GM23338 (cell line): ENCODE data around the gene SSNA1. TPM values are rescaled to one million over a fixed set of nuclear protein-coding genes. Genes with fewer than 3 reads are reported as not detected.

Experiments used
- ATAC-seq: fragments of 200-7000 bp; cut with Tn5 transposase; 3 replicates; pipeline ENCODE4 v1.9.1; 2020
- DNase-seq: peaks from one replicate; pipeline ENCODE4 v3.0.0-alpha.2; 2015; ENCODE audit warnings: low spot score
- H2AFZ ChIP-seq: fragments of 200-600 bp; sonication (generic); 2 replicates; pipeline ENCODE4 v1.8.0; 2016; ENCODE audit warnings: antibody characterized with exemption, mild to moderate bottlenecking, moderate library complexity
- H3F3A ChIP-seq: fragments of 200-600 bp; sonication (generic); replicated peaks from 2 replicates; pipeline ENCODE4 v1.8.0; 2017; ENCODE audit warnings: antibody characterized with exemption, mixed run types, low read depth
- H3K27ac ChIP-seq: fragments of 200-600 bp; sonication (generic); 2 replicates; pipeline ENCODE4 v1.6.1; 2016; ENCODE audit warnings: low read depth
- H3K27me3 ChIP-seq: fragments of 200-600 bp; sonication (generic); 2 replicates; pipeline ENCODE4 v1.8.0; 2016; ENCODE audit warnings: mild to moderate bottlenecking, mixed run types, moderate library complexity; ENCODE audit not compliant: insufficient read depth
- H3K36me3 ChIP-seq: fragments of 200-600 bp; sonication (generic); 2 replicates; pipeline ENCODE4 v1.8.0; 2016; ENCODE audit warnings: mild to moderate bottlenecking; ENCODE audit not compliant: insufficient read depth
- H3K4me1 ChIP-seq: fragments of 200-600 bp; sonication (generic); 2 replicates; pipeline ENCODE4 v1.8.0; 2016; ENCODE audit warnings: mild to moderate bottlenecking, moderate library complexity; ENCODE audit not compliant: insufficient read depth
- H3K4me2 ChIP-seq: fragments of 200-600 bp; sonication (generic); 2 replicates; pipeline ENCODE4 v1.7.1; 2017; ENCODE audit warnings: mixed run types
- H3K4me3 ChIP-seq: fragments of 200-600 bp; sonication (generic); 2 replicates; pipeline ENCODE4 v1.6.1; 2016; ENCODE audit warnings: mixed run types
- H3K79me2 ChIP-seq: fragments of 200-600 bp; sonication (generic); replicated peaks from 2 replicates; pipeline ENCODE4 v1.8.0; 2017; ENCODE audit warnings: mild to moderate bottlenecking; ENCODE audit not compliant: insufficient read depth
- H3K9me2 ChIP-seq: fragments of 200-600 bp; sonication (generic); 2 replicates; pipeline ENCODE4 v1.8.0; 2017; ENCODE audit not compliant: insufficient read depth
- H4K20me1 ChIP-seq: fragments of 200-600 bp; sonication (generic); replicated peaks from 2 replicates; pipeline ENCODE4 v1.8.0; 2017; ENCODE audit warnings: mild to moderate bottlenecking; ENCODE audit not compliant: insufficient read depth
- H3K27ac Mint-ChIP-seq: 2 replicates; pipeline ENCODE4 v1.8.0; 2020; ENCODE audit warnings: inconsistent platforms, mild to moderate bottlenecking, moderate library complexity, mixed read lengths
- H3K27me3 Mint-ChIP-seq: 3 replicates; pipeline ENCODE4 v1.8.0; 2022; ENCODE audit warnings: low read depth, mild to moderate bottlenecking, moderate library complexity, mixed read lengths, inconsistent platforms; ENCODE audit not compliant: insufficient read depth, poor library complexity
- H3K36me3 Mint-ChIP-seq: 3 replicates; pipeline ENCODE4 v1.8.0; 2021; ENCODE audit warnings: low read depth, mild to moderate bottlenecking, inconsistent platforms, moderate library complexity, mixed read lengths
- H3K4me1 Mint-ChIP-seq: 3 replicates; pipeline ENCODE4 v1.8.0; 2020; ENCODE audit warnings: mild to moderate bottlenecking, inconsistent platforms, mixed read lengths
- H3K4me3 Mint-ChIP-seq: 3 replicates; pipeline ENCODE4 v1.8.0; 2021; ENCODE audit warnings: moderate library complexity, mild to moderate bottlenecking, inconsistent platforms, mixed read lengths
- H3K9me3 Mint-ChIP-seq: 3 replicates; pipeline ENCODE4 v1.8.0; 2020; ENCODE audit warnings: moderate library complexity, mild to moderate bottlenecking, inconsistent platforms, mixed read lengths
- CREB1 ChIP-seq: fragments of 250-450 bp; sonication (Bioruptor Pico); IDR thresholded peaks from 2 replicates; pipeline ENCODE4 v1.5.0; 2020; ENCODE audit warnings: low read depth, mild to moderate bottlenecking, moderate library complexity
- EZH2 ChIP-seq: fragments of 200-600 bp; sonication (generic); IDR thresholded peaks from one replicate; pipeline ENCODE4 v1.8.0; 2017; ENCODE audit warnings: antibody characterized with exemption, mild to moderate bottlenecking, low read depth; ENCODE audit not compliant: unreplicated experiment
- EZH2phosphoT487 ChIP-seq: fragments of 200-600 bp; sonication (generic); IDR thresholded peaks from one replicate; pipeline ENCODE4 v1.8.1; 2018; ENCODE audit warnings: antibody characterized with exemption; ENCODE audit not compliant: unreplicated experiment
- JUNB ChIP-seq: IDR thresholded peaks from one replicate; pipeline ENCODE4 v1.6.1; 2016; ENCODE audit warnings: antibody characterized with exemption; ENCODE audit not compliant: unreplicated experiment
- NANOG ChIP-seq: IDR thresholded peaks from 2 replicates; pipeline ENCODE4 v1.6.1; 2016; ENCODE audit warnings: antibody characterized with exemption, borderline replicate concordance
- POLR2AphosphoS5 ChIP-seq: IDR thresholded peaks from 2 replicates; pipeline ENCODE4 v1.6.1; 2016; ENCODE audit warnings: antibody characterized with exemption, low read depth
- STAT1 ChIP-seq: IDR thresholded peaks from one replicate; pipeline ENCODE4 v1.6.1; 2016; ENCODE audit warnings: antibody characterized with exemption; ENCODE audit not compliant: unreplicated experiment
- ZNF114 ChIP-seq: fragments of 250-450 bp; sonication (Bioruptor Pico); IDR thresholded peaks from 2 replicates; pipeline ENCODE4 v1.5.0; 2020; ENCODE audit warnings: mild to moderate bottlenecking, moderate library complexity
- ZNF331 ChIP-seq: fragments of 250-450 bp; sonication (Bioruptor Pico); IDR thresholded peaks from 2 replicates; pipeline ENCODE4 v1.5.0; 2020; ENCODE audit warnings: low read depth, mild to moderate bottlenecking, moderate library complexity
- polyA plus RNA-seq: library from polyadenylated mRNA; unstranded; fragments of >200 nt; fragmentation: Nextera tagmentation; extraction: Ambion mirVana; gene quantifications from 2 replicates; pipeline ENCODE4 v1.2.1, GENCODE V29; 2016
- total RNA-seq: library from RNA; depleted of rRNA; stranded (reverse); fragments of >200 nt; shearing (Covaris generic); gene quantifications from 2 replicates; pipeline ENCODE4 v1.2.3, GENCODE V29; 2014
- TF ChIP-seq, protein P1 (sequence below): fragments of 250-450 bp; sonication (Bioruptor Pico); IDR thresholded peaks from 2 replicates; pipeline ENCODE4 v1.5.0; 2020; ENCODE audit warnings: mild to moderate bottlenecking, moderate library complexity
- TF ChIP-seq, protein P2 (sequence below): IDR thresholded peaks from 2 replicates; pipeline ENCODE4 v1.6.1; 2016; ENCODE audit warnings: antibody characterized with exemption
- TF ChIP-seq, protein P3 (sequence below), 2 experiments: fragments of 200-600 bp in 1 of 2; sonication (generic) in 1 of 2; conservative IDR thresholded peaks; 2 replicates each; pipeline versions ENCODE4 v1.5.1 to v1.6.1; 2016 to 2017; ENCODE audit warnings: antibody characterized with exemption in 2 of 2, low read depth in 2 of 2, mild to moderate bottlenecking in 2 of 2, moderate library complexity in 1 of 2
- TF ChIP-seq, protein P4 (sequence below): IDR thresholded peaks from one replicate; pipeline ENCODE4 v1.6.1; 2018; ENCODE audit warnings: antibody characterized with exemption; ENCODE audit not compliant: unreplicated experiment

SSNA1 gene
- total and polyA plus RNA-seq, 2 experiments from 2014 or later, result 132 to 154 TPM

DNA sequence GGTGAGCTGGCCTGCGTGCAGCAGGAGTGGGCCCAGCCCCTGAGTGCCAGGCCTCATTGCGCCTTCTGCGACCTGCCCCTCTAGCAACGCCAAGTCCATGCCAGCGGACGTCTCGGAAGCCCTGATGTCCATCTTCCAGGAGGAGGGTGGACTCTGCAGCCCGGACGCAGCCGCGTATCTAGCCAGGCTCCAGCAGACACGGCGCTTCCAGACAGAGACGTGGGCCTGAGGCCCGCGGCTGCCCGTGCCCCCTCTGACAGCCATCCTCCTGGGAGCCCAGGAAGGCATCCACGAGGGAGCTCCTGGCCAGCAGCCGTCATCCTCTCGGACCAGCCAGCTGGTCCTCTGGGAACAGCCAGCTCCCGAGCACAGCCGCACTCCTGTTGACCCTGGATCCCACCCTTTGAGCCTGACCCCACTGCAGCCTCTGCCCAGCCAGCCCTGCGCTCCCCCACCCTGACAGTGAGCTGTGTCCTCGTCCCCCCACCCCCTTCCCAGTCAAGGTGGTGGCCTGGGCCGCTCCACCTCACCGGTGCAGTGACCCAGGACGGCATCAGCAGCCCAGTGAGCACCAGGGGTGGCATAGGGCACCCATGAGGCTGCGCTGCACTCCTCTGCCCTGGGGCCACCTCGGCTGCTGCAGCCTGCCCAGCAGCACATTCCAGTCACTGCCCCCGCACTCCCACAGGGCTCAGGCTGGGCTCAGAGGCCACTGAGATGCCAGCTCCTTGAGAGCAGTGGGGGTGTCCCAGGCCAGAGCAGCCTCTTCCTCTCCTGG, 27.9 kb downstream of the SSNA1 start:
- no peak overlapping the region for H2AFZ ChIP-seq
- no peak for DNase-seq
- H3F3A ChIP-seq, result 0 out of 2 replicates have a peak, but pooled peaks cover 3% of the 10 kb centered on the region
- H3K27me3 ChIP-seq, result no peaks in the 10 kb centered on the region
- no peaks in the 10 kb centered on the region for H3K27me3 Mint-ChIP-seq
- no peak for ATAC-seq
- peaks cover 7% of the 10 kb centered on the region; the same call in 2 of the 3 replicates for H3K4me1 Mint-ChIP-seq
- H3K4me1 ChIP-seq, result 0 out of 2 replicates have a peak, but pooled peaks cover 3% of the 10 kb centered on the region
- no peaks in the 10 kb centered on the region for H3K9me3 Mint-ChIP-seq
- H3K36me3 ChIP-seq, result no peaks in the 10 kb centered on the region
- TF ChIP-seq, protein P1, sequence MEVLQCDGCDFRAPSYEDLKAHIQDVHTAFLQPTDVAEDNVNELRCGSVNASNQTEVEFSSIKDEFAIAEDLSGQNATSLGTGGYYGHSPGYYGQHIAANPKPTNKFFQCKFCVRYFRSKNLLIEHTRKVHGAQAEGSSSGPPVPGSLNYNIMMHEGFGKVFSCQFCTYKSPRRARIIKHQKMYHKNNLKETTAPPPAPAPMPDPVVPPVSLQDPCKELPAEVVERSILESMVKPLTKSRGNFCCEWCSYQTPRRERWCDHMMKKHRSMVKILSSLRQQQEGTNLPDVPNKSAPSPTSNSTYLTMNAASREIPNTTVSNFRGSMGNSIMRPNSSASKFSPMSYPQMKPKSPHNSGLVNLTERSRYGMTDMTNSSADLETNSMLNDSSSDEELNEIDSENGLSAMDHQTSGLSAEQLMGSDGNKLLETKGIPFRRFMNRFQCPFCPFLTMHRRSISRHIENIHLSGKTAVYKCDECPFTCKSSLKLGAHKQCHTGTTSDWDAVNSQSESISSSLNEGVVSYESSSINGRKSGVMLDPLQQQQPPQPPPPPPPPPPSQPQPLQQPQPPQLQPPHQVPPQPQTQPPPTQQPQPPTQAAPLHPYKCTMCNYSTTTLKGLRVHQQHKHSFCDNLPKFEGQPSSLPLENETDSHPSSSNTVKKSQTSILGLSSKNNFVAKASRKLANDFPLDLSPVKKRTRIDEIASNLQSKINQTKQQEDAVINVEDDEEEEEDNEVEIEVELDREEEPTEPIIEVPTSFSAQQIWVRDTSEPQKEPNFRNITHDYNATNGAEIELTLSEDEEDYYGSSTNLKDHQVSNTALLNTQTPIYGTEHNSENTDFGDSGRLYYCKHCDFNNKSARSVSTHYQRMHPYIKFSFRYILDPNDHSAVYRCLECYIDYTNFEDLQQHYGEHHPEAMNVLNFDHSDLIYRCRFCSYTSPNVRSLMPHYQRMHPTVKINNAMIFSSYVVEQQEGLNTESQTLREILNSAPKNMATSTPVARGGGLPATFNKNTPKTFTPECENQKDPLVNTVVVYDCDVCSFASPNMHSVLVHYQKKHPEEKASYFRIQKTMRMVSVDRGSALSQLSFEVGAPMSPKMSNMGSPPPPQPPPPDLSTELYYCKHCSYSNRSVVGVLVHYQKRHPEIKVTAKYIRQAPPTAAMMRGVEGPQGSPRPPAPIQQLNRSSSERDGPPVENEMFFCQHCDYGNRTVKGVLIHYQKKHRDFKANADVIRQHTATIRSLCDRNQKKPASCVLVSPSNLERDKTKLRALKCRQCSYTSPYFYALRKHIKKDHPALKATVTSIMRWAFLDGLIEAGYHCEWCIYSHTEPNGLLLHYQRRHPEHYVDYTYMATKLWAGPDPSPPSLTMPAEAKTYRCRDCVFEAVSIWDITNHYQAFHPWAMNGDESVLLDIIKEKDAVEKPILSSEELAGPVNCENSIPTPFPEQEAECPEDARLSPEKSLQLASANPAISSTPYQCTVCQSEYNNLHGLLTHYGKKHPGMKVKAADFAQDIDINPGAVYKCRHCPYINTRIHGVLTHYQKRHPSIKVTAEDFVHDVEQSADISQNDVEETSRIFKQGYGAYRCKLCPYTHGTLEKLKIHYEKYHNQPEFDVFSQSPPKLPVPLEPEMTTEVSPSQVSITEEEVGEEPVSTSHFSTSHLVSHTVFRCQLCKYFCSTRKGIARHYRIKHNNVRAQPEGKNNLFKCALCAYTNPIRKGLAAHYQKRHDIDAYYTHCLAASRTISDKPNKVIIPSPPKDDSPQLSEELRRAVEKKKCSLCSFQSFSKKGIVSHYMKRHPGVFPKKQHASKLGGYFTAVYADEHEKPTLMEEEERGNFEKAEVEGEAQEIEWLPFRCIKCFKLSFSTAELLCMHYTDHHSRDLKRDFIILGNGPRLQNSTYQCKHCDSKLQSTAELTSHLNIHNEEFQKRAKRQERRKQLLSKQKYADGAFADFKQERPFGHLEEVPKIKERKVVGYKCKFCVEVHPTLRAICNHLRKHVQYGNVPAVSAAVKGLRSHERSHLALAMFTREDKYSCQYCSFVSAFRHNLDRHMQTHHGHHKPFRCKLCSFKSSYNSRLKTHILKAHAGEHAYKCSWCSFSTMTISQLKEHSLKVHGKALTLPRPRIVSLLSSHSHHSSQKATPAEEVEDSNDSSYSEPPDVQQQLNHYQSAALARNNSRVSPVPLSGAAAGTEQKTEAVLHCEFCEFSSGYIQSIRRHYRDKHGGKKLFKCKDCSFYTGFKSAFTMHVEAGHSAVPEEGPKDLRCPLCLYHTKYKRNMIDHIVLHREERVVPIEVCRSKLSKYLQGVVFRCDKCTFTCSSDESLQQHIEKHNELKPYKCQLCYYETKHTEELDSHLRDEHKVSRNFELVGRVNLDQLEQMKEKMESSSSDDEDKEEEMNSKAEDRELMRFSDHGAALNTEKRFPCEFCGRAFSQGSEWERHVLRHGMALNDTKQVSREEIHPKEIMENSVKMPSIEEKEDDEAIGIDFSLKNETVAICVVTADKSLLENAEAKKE (CRISPR knock-in tag), result no peak
- TF ChIP-seq ZNF114 (CRISPR knock-in tag) (no peak), EZH2 (no peak), POLR2AphosphoS5 (no peak), ZNF331 (CRISPR knock-in tag) (no peak), STAT1 (no peak), JUNB (no peak), EZH2phosphoT487 (no peak), NANOG (no peak), CREB1 (CRISPR knock-in tag) (no peak)
- TF ChIP-seq, protein P2, sequence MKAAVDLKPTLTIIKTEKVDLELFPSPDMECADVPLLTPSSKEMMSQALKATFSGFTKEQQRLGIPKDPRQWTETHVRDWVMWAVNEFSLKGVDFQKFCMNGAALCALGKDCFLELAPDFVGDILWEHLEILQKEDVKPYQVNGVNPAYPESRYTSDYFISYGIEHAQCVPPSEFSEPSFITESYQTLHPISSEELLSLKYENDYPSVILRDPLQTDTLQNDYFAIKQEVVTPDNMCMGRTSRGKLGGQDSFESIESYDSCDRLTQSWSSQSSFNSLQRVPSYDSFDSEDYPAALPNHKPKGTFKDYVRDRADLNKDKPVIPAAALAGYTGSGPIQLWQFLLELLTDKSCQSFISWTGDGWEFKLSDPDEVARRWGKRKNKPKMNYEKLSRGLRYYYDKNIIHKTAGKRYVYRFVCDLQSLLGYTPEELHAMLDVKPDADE, result no peak
- TF ChIP-seq, protein P3, sequence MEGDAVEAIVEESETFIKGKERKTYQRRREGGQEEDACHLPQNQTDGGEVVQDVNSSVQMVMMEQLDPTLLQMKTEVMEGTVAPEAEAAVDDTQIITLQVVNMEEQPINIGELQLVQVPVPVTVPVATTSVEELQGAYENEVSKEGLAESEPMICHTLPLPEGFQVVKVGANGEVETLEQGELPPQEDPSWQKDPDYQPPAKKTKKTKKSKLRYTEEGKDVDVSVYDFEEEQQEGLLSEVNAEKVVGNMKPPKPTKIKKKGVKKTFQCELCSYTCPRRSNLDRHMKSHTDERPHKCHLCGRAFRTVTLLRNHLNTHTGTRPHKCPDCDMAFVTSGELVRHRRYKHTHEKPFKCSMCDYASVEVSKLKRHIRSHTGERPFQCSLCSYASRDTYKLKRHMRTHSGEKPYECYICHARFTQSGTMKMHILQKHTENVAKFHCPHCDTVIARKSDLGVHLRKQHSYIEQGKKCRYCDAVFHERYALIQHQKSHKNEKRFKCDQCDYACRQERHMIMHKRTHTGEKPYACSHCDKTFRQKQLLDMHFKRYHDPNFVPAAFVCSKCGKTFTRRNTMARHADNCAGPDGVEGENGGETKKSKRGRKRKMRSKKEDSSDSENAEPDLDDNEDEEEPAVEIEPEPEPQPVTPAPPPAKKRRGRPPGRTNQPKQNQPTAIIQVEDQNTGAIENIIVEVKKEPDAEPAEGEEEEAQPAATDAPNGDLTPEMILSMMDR (conservative IDR thresholded peaks at IDR 0.05; ENCODE audit: low read depth in 2 of 2), result no peak
- TF ChIP-seq, protein P4, sequence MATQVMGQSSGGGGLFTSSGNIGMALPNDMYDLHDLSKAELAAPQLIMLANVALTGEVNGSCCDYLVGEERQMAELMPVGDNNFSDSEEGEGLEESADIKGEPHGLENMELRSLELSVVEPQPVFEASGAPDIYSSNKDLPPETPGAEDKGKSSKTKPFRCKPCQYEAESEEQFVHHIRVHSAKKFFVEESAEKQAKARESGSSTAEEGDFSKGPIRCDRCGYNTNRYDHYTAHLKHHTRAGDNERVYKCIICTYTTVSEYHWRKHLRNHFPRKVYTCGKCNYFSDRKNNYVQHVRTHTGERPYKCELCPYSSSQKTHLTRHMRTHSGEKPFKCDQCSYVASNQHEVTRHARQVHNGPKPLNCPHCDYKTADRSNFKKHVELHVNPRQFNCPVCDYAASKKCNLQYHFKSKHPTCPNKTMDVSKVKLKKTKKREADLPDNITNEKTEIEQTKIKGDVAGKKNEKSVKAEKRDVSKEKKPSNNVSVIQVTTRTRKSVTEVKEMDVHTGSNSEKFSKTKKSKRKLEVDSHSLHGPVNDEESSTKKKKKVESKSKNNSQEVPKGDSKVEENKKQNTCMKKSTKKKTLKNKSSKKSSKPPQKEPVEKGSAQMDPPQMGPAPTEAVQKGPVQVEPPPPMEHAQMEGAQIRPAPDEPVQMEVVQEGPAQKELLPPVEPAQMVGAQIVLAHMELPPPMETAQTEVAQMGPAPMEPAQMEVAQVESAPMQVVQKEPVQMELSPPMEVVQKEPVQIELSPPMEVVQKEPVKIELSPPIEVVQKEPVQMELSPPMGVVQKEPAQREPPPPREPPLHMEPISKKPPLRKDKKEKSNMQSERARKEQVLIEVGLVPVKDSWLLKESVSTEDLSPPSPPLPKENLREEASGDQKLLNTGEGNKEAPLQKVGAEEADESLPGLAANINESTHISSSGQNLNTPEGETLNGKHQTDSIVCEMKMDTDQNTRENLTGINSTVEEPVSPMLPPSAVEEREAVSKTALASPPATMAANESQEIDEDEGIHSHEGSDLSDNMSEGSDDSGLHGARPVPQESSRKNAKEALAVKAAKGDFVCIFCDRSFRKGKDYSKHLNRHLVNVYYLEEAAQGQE, result no peak
- H3K27ac Mint-ChIP-seq, result no peak overlapping the region
- H3K4me2 ChIP-seq, result no peak overlapping the region
- H3K27ac ChIP-seq, result no peak overlapping the region
- H3K9me2 ChIP-seq, result no peaks in the 10 kb centered on the region
- no peaks in the 10 kb centered on the region; the same call in 1 of the 3 replicates for H3K36me3 Mint-ChIP-seq
- H3K79me2 ChIP-seq, result no peaks in the 10 kb centered on the region
- no peaks in the 10 kb centered on the region; the same call in 1 of the 2 replicates for H4K20me1 ChIP-seq
- no peak overlapping the region for H3K4me3 Mint-ChIP-seq
- H3K4me3 ChIP-seq, result no peak overlapping the region
